Small intestine (tissue), 7 donors: ENCODE measurements around the gene PSMD11. TPM values are rescaled to one million over a fixed set of nuclear protein-coding genes. Genes with fewer than 3 reads are reported as not detected.

ENCODE experiments used
- DNase-seq, 2 donors: peaks; one replicate each; pipeline versions ENCODE4 v3.0.0 to v3.0.0-alpha.2; 2013
- FAIRE-seq: peaks from 2 replicates; lab custom pipeline; 2012; peaks lifted over from hg19 to GRCh38; lab: Jason Lieb, UNC
- H3K27ac ChIP-seq, 3 donors: one replicate each; pipeline ENCODE4 v1.5.1; 2013; ENCODE audit warnings: low read length in 2 of 3, mild to moderate bottlenecking in 2 of 3, control low read depth in 1 of 3, inconsistent platforms in 1 of 3, low read depth in 1 of 3, moderate library complexity in 1 of 3
- H3K27me3 ChIP-seq, 3 donors: one replicate each; pipeline ENCODE4 v1.6.1; 2013; ENCODE audit warnings: low read length in 3 of 3, inconsistent platforms in 1 of 3; ENCODE audit not compliant: control insufficient read depth in 3 of 3, insufficient read depth in 3 of 3
- H3K36me3 ChIP-seq, 3 donors: one replicate each; pipeline ENCODE4 v1.6.1; 2013; ENCODE audit warnings: low read length in 3 of 3, inconsistent platforms in 1 of 3, low read depth in 1 of 3, mild to moderate bottlenecking in 1 of 3, moderate library complexity in 1 of 3; ENCODE audit not compliant: control insufficient read depth in 3 of 3, insufficient read depth in 2 of 3
- H3K4me1 ChIP-seq, 3 donors: one replicate each; pipeline ENCODE4 v1.6.1; 2013; ENCODE audit warnings: low read length in 2 of 3, inconsistent platforms in 1 of 3, low read depth in 1 of 3, mild to moderate bottlenecking in 1 of 3, moderate library complexity in 1 of 3; ENCODE audit not compliant: control insufficient read depth in 3 of 3, insufficient read depth in 2 of 3
- H3K4me3 ChIP-seq, 3 donors: one replicate each; pipeline ENCODE4 v1.5.1; 2013; ENCODE audit warnings: low read length in 3 of 3, control low read depth in 1 of 3, inconsistent platforms in 1 of 3, low read depth in 1 of 3, mild to moderate bottlenecking in 1 of 3, moderate library complexity in 1 of 3
- H3K9me3 ChIP-seq, 2 donors: one replicate each; pipeline ENCODE4 v1.6.1; 2013; ENCODE audit warnings: low read depth in 1 of 2, low read length in 1 of 2; ENCODE audit not compliant: control insufficient read depth in 2 of 2, insufficient read depth in 1 of 2
- WGBS, 3 donors: extraction: QIAGEN DNeasy Blood & Tissue Kit; methylation state at CpG; one replicate each; pipeline ENCODE4 v1.1.7; 2013; 5-methylcytosine and 5-hydroxymethylcytosine counted together
- polyA plus RNA-seq, 4 donors: library from polyadenylated mRNA; stranded (reverse) in 3 of 4; unstranded in 1 of 4; fragments of 200-250 nt in 3 of 4; fragments of 120-200 nt in 1 of 4; gene quantifications; one replicate each; pipeline versions ENCODE4 v1.2.1 to v1.2.3, GENCODE V29; 2013
- donor health status: healthy with polysubstance abuse.
- donor health status: control.
- donor health status: control.
- donor health status: Bipolar disorder and iron deficiency.
- donor health status: healthy.

The PSMD11 gene
- polyA plus RNA-seq, 4 donors, result 39.4 to 50.2 (median 44.0) TPM

- peaks cover 0 to 5% (median 0%) of the 10 kb centered on the region in 3 donors for H3K36me3 ChIP-seq
- H3K27ac ChIP-seq, result no peak overlapping the region
- peaks cover 0 to 12% (median 6%) of the 10 kb centered on the region in 3 donors for H3K4me1 ChIP-seq
- WGBS, 3 donors, result 76 to 84% (median 82%) methylated on average over 4 of the region's 4 CpGs
- no peaks in the 10 kb centered on the region for H3K9me3 ChIP-seq
- DNase-seq (no peak), FAIRE-seq (no peak)
- no peak overlapping the region for H3K4me3 ChIP-seq
- H3K27me3 ChIP-seq, result no peaks in the 10 kb centered on the region
Measured at GRCh38 chr17:32515677-32516383, 71.5 kb downstream of the PSMD11 start.

GRCh38 chr17:32516450-32516849 lies 72.1 kb downstream of the PSMD11 start:
- H3K27ac ChIP-seq, result no peak overlapping the region
- FAIRE-seq, result no peak
- 28 to 80% (median 29%) methylated on average over 2 of the region's 2 CpGs for WGBS, 3 donors

GRCh38 chr17:32516940-32517701 lies 72.8 kb downstream of the PSMD11 start:
- Histone ChIP-seq H3K27ac (no peak overlapping the region), H3K4me3 (no peak overlapping the region), H3K27me3 (no peaks in the 10 kb centered on the region), H3K36me3 (peaks cover 0 to 5% (median 0%) of the 10 kb centered on the region in 3 donors), H3K9me3 (no peaks in the 10 kb centered on the region), H3K4me1 (peaks cover 0 to 12% (median 6%) of the 10 kb centered on the region in 3 donors)
- 77 to 85% (median 83%) methylated on average over 12 of the region's 12 CpGs for WGBS, 3 donors
- FAIRE-seq, result no peak
- DNase-seq, result peak in 1 of 2 donors; percentile 27

More at GRCh38 chr17:32516450-32516849, 72.1 kb downstream of the PSMD11 start:
- Histone ChIP-seq H3K27me3 (no peaks in the 10 kb centered on the region), H3K9me3 (no peaks in the 10 kb centered on the region), H3K36me3 (peaks cover 0 to 5% (median 0%) of the 10 kb centered on the region in 3 donors), H3K4me3 (no peak overlapping the region), H3K4me1 (peaks cover 0 to 12% (median 6%) of the 10 kb centered on the region in 3 donors)
- no peak for DNase-seq

GRCh38 chr17:32517982-32518381 lies 73.7 kb downstream of the PSMD11 start:
- Histone ChIP-seq H3K36me3 (peaks cover 0 to 5% (median 0%) of the 10 kb centered on the region in 3 donors), H3K27ac (no peak overlapping the region), H3K9me3 (no peaks in the 10 kb centered on the region), H3K4me3 (no peak overlapping the region), H3K4me1 (peaks cover 0 to 12% (median 6%) of the 10 kb centered on the region in 3 donors), H3K27me3 (no peaks in the 10 kb centered on the region)
- WGBS, 3 donors, result 90 to 96% (median 96%) methylated on average over 5 of the region's 7 CpGs
- no peak for DNase-seq
- FAIRE-seq, result no peak

- Histone ChIP-seq H3K36me3 (peaks cover 0 to 5% (median 0%) of the 10 kb centered on the region in 3 donors), H3K4me1 (peaks cover 0 to 12% (median 6%) of the 10 kb centered on the region in 3 donors), H3K4me3 (peak overlapping the region in 2 of 3 donors; percentile 19 to 46), H3K27ac (peak overlapping the region; percentile 24 to 29 (median 28)), H3K27me3 (no peaks in the 10 kb centered on the region), H3K9me3 (no peaks in the 10 kb centered on the region)
- DNase-seq, result no peak
- FAIRE-seq, result no peak
- WGBS, 3 donors, result 51 to 69% (median 60%) methylated on average over 29 to 31 of the region's 31 CpGs
Measured at GRCh38 chr17:32518646-32519227, 74.4 kb downstream of the PSMD11 start.

- H3K36me3 ChIP-seq, result peaks cover 0 to 6% (median 0%) of the 10 kb centered on the region in 3 donors
- peak overlapping the region in 2 of 3 donors; percentile 24 to 46 for H3K4me3 ChIP-seq
- peaks cover 0 to 12% (median 6%) of the 10 kb centered on the region in 3 donors for H3K4me1 ChIP-seq
- H3K27me3 ChIP-seq, result no peaks in the 10 kb centered on the region
- 1 to 3% (median 2%) methylated on average over 39 to 61 of the region's 61 CpGs for WGBS, 3 donors
- DNase-seq (peak; percentile 52 to 55), FAIRE-seq (no peak)
- H3K9me3 ChIP-seq, result no peaks in the 10 kb centered on the region
- H3K27ac ChIP-seq, result peak overlapping the region; percentile 24 to 62 (median 35)
Measured at GRCh38 chr17:32519228-32520103, 75.2 kb downstream of the PSMD11 start.

- Histone ChIP-seq H3K27me3 (no peaks in the 10 kb centered on the region), H3K4me1 (peaks cover 0 to 12% (median 6%) of the 10 kb centered on the region in 3 donors), H3K4me3 (no peak overlapping the region), H3K36me3 (peaks cover 0 to 6% (median 0%) of the 10 kb centered on the region in 3 donors), H3K9me3 (no peaks in the 10 kb centered on the region), H3K27ac (peak overlapping the region in 2 of 3 donors; percentile 35 to 62)
- DNase-seq (peak; percentile 58 to 72), FAIRE-seq (no peak)
- 39 to 58% (median 48%) methylated on average over 17 of the region's 17 CpGs for WGBS, 3 donors
Measured at GRCh38 chr17:32520104-32520701, 75.9 kb downstream of the PSMD11 start.
